Neuronal stem cell (in vitro differentiated cells): Measurements from ENCODE around the gene PLXNA4.

Source experiments
- DNase-seq: peaks from one replicate; pipeline ENCODE4 v3.0.0-alpha.2; 2013; ENCODE audit warnings: low spot score
- H2AFZ ChIP-seq: one replicate; pipeline ENCODE4 v1.6.1; 2013; ENCODE audit warnings: mild to moderate bottlenecking, low read length, inconsistent platforms
- H2AK5ac ChIP-seq: 2 replicates; pipeline ENCODE4 v1.6.1; 2013; ENCODE audit warnings: low read depth, mild to moderate bottlenecking, inconsistent platforms, low read length, moderate library complexity, mixed read lengths
- H2BK120ac ChIP-seq: 2 replicates; pipeline ENCODE4 v1.6.1; 2013; ENCODE audit warnings: low read depth, mild to moderate bottlenecking, inconsistent platforms, low read length, moderate library complexity, mixed read lengths
- H2BK12ac ChIP-seq: one replicate; pipeline ENCODE4 v1.6.1; 2013; ENCODE audit warnings: low read length, inconsistent platforms
- H2BK15ac ChIP-seq: 2 replicates; pipeline ENCODE4 v1.6.1; 2013; ENCODE audit warnings: mild to moderate bottlenecking, low read length, inconsistent platforms, mixed read lengths
- H2BK5ac ChIP-seq: one replicate; pipeline ENCODE4 v1.6.1; 2013; ENCODE audit warnings: inconsistent platforms, mild to moderate bottlenecking, low read length, moderate library complexity
- H3K14ac ChIP-seq: one replicate; pipeline ENCODE4 v1.6.1; 2013; ENCODE audit warnings: low read length, inconsistent platforms
- H3K18ac ChIP-seq: 2 replicates; pipeline ENCODE4 v1.6.1; 2013; ENCODE audit warnings: low read length, inconsistent platforms
- H3K23ac ChIP-seq: 2 replicates; pipeline ENCODE4 v1.6.1; 2013; ENCODE audit warnings: low read depth, mild to moderate bottlenecking, mixed read lengths, low read length, inconsistent platforms; ENCODE audit not compliant: poor library complexity
- H3K27ac ChIP-seq: replicated peaks from 3 replicates; pipeline ENCODE4 v1.5.1; 2013; ENCODE audit warnings: low read length, inconsistent platforms
- H3K27me3 ChIP-seq, 3 experiments: 2 replicates each; pipeline ENCODE4 v1.6.1; 2013; ENCODE audit warnings: low read length in 3 of 3, mild to moderate bottlenecking in 2 of 3, inconsistent platforms in 1 of 3, low read depth in 1 of 3, mixed read lengths in 1 of 3, moderate library complexity in 1 of 3; ENCODE audit not compliant: control insufficient read depth in 3 of 3, insufficient read depth in 3 of 3
- H3K36me3 ChIP-seq, 2 donors: replicated peaks in 1 of 2; 2 replicates each; pipeline ENCODE4 v1.6.1; 2013; ENCODE audit warnings: low read length in 2 of 2; ENCODE audit not compliant: control insufficient read depth in 2 of 2, insufficient read depth in 2 of 2
- H3K4ac ChIP-seq: 2 replicates; pipeline ENCODE4 v1.6.1; 2013; ENCODE audit warnings: inconsistent platforms, mild to moderate bottlenecking, low read length, moderate library complexity
- H3K4me1 ChIP-seq, 2 donors: 1 replicate in 1 of 2; 2 replicates in 1 of 2; pipeline ENCODE4 v1.6.1; 2013; ENCODE audit warnings: low read length in 2 of 2, low read depth in 1 of 2; ENCODE audit not compliant: control insufficient read depth in 2 of 2, insufficient read depth in 1 of 2
- H3K4me2 ChIP-seq: one replicate; pipeline ENCODE4 v1.6.1; 2013; ENCODE audit warnings: mild to moderate bottlenecking, low read length, inconsistent platforms; ENCODE audit not compliant: insufficient read depth, poor library complexity, severe bottlenecking
- H3K4me3 ChIP-seq, 2 donors: 2 replicates each; pipeline ENCODE4 v1.5.1; 2013; ENCODE audit warnings: low read length in 2 of 2, mild to moderate bottlenecking in 2 of 2, inconsistent platforms in 1 of 2, moderate library complexity in 1 of 2
- H3K79me1 ChIP-seq: one replicate; pipeline ENCODE4 v1.6.1; 2013; ENCODE audit warnings: low read depth, mild to moderate bottlenecking, inconsistent platforms, low read length, moderate library complexity
- H3K9ac ChIP-seq: one replicate; pipeline ENCODE4 v1.6.1; 2013; ENCODE audit warnings: mild to moderate bottlenecking, low read depth, low read length, inconsistent platforms; ENCODE audit not compliant: poor library complexity
- H3K9me3 ChIP-seq, 2 donors: replicated peaks in 1 of 2; 2 replicates each; pipeline versions ENCODE3 to v1.6.1; 2013; ENCODE audit warnings: low read length in 2 of 2, mild to moderate bottlenecking in 2 of 2, inconsistent platforms in 1 of 2, low read depth in 1 of 2, mixed read lengths in 1 of 2, moderate library complexity in 1 of 2; ENCODE audit not compliant: control insufficient read depth in 2 of 2, insufficient read depth in 1 of 2
- H4K8ac ChIP-seq: one replicate; pipeline ENCODE4 v1.6.1; 2013; ENCODE audit warnings: low read depth, mild to moderate bottlenecking, inconsistent platforms, low read length, moderate library complexity
- H4K91ac ChIP-seq: one replicate; pipeline ENCODE4 v1.6.1; 2013; ENCODE audit warnings: low read length, low read depth, mild to moderate bottlenecking, inconsistent platforms; ENCODE audit not compliant: poor library complexity
- WGBS, 2 donors: extraction: QIAGEN DNeasy Blood & Tissue Kit; methylation state at CpG; one replicate each; pipeline ENCODE4 v1.1.7; 2013; ENCODE audit warnings: missing lambda C conversion rate in 2 of 2, mixed read lengths in 1 of 2; ENCODE audit not compliant: insufficient read length in 2 of 2, insufficient replicate concordance in 1 of 2; ENCODE audit errors: extremely low coverage in 2 of 2; 5-methylcytosine and 5-hydroxymethylcytosine counted together

PLXNA4 gene

GRCh38 chr7:132148876-132149275 lies 427.4 kb downstream of the PLXNA4 start:
- Histone ChIP-seq H3K23ac (no peak overlapping the region), H3K27me3 (no peaks in the 10 kb centered on the region), H2BK120ac (no peak overlapping the region), H3K79me1 (no peaks in the 10 kb centered on the region), H4K91ac (no peak overlapping the region), H3K9me3 (no peaks in the 10 kb centered on the region), H3K4ac (no peak overlapping the region), H3K4me2 (no peak overlapping the region), H3K4me1 (peaks cover 0 to 7% of the 10 kb centered on the region in 2 donors), H3K4me3 (no peak overlapping the region), H2AK5ac (no peak overlapping the region), H2BK12ac (no peak overlapping the region), H4K8ac (no peak overlapping the region), H3K14ac (no peak overlapping the region), H2AFZ (no peak overlapping the region), H3K27ac (no peak overlapping the region), H3K18ac (no peak overlapping the region), H2BK5ac (no peak overlapping the region), H3K36me3 (no peaks in the 10 kb centered on the region), H2BK15ac (no peak overlapping the region), H3K9ac (no peak overlapping the region)
- WGBS, 2 donors: no CpG with 5 or more reads among the region's 3 CpGs
- DNase-seq: no peak

GRCh38 chr7:132145466-132145865 lies 430.8 kb downstream of the PLXNA4 start:
- DNase-seq: peak; percentile 24
- H3K9ac ChIP-seq: no peak overlapping the region
- H2BK12ac ChIP-seq: no peak overlapping the region
- no peak overlapping the region for H3K4ac ChIP-seq
- no peak overlapping the region for H3K4me3 ChIP-seq
- no peaks in the 10 kb centered on the region for H3K27me3 ChIP-seq
- H3K23ac ChIP-seq: no peak overlapping the region
- no peak overlapping the region for H3K27ac ChIP-seq
- no peak overlapping the region for H3K18ac ChIP-seq
- H2AFZ ChIP-seq: no peak overlapping the region
- H3K4me1 ChIP-seq: peaks cover 0 to 14% of the 10 kb centered on the region in 2 donors
- no peak overlapping the region for H2BK5ac ChIP-seq
- H2BK120ac ChIP-seq: no peak overlapping the region
- H3K79me1 ChIP-seq: no peaks in the 10 kb centered on the region
- no peaks in the 10 kb centered on the region for H3K9me3 ChIP-seq
- no CpG with 5 or more reads among the region's 8 CpGs for WGBS, 2 donors
- H3K36me3 ChIP-seq: no peaks in the 10 kb centered on the region
- H2BK15ac ChIP-seq: no peak overlapping the region
- H4K91ac ChIP-seq: no peak overlapping the region
- no peak overlapping the region for H2AK5ac ChIP-seq
- H4K8ac ChIP-seq: no peak overlapping the region
- H3K4me2 ChIP-seq: no peak overlapping the region
- H3K14ac ChIP-seq: no peak overlapping the region

GRCh38 chr7:132145063-132145462 lies 431.2 kb downstream of the PLXNA4 start:
- no peak overlapping the region for H3K14ac ChIP-seq
- no peak overlapping the region for H3K9ac ChIP-seq
- no peaks in the 10 kb centered on the region for H3K27me3 ChIP-seq
- no peak overlapping the region for H2BK15ac ChIP-seq
- no peak overlapping the region for H4K91ac ChIP-seq
- no peak overlapping the region for H4K8ac ChIP-seq
- no peaks in the 10 kb centered on the region for H3K9me3 ChIP-seq
- H3K27ac ChIP-seq: no peak overlapping the region
- DNase-seq: no peak
- H3K4me2 ChIP-seq: no peak overlapping the region
- no peak overlapping the region for H2AFZ ChIP-seq
- H2BK5ac ChIP-seq: no peak overlapping the region
- no peaks in the 10 kb centered on the region for H3K79me1 ChIP-seq
- H3K36me3 ChIP-seq: no peaks in the 10 kb centered on the region
- no peak overlapping the region for H3K4ac ChIP-seq
- no peak overlapping the region for H2BK120ac ChIP-seq
- peaks cover 0 to 17% of the 10 kb centered on the region in 2 donors for H3K4me1 ChIP-seq
- H3K23ac ChIP-seq: no peak overlapping the region
- no peak overlapping the region for H2AK5ac ChIP-seq
- H2BK12ac ChIP-seq: peak overlapping the region; percentile 59
- H3K18ac ChIP-seq: peak overlapping the region; percentile 53
- H3K4me3 ChIP-seq: no peak overlapping the region
- no CpG with 5 or more reads among the region's 9 CpGs for whole genome bisulfite sequencing, 2 donors

- no peak overlapping the region for H3K9ac ChIP-seq
- no peak overlapping the region for H3K4ac ChIP-seq
- H3K23ac ChIP-seq: no peak overlapping the region
- no peaks in the 10 kb centered on the region for H3K79me1 ChIP-seq
- no peak overlapping the region for H2AFZ ChIP-seq
- H2AK5ac ChIP-seq: no peak overlapping the region
- H3K18ac ChIP-seq: no peak overlapping the region
- no peak overlapping the region for H3K27ac ChIP-seq
- H3K4me2 ChIP-seq: no peak overlapping the region
- H2BK120ac ChIP-seq: no peak overlapping the region
- no peak overlapping the region for H3K14ac ChIP-seq
- no CpG with 5 or more reads among the region's 3 CpGs for WGBS, 2 donors
- H3K4me3 ChIP-seq: no peak overlapping the region
- no peak for DNase-seq
- H3K27me3 ChIP-seq: no peaks in the 10 kb centered on the region
- H2BK12ac ChIP-seq: no peak overlapping the region
- peaks cover 0 to 25% of the 10 kb centered on the region in 2 donors for H3K4me1 ChIP-seq
- H3K36me3 ChIP-seq: no peaks in the 10 kb centered on the region
- H2BK5ac ChIP-seq: no peak overlapping the region
- no peak overlapping the region for H4K8ac ChIP-seq
- no peak overlapping the region for H2BK15ac ChIP-seq
- H4K91ac ChIP-seq: no peak overlapping the region
- H3K9me3 ChIP-seq: no peaks in the 10 kb centered on the region
These were observed 434.3 kb downstream of the PLXNA4 start for GRCh38 chr7:132142006-132142405.
